HCT116 (cell line): ENCODE measurements around the gene RMDN3.

Experiments
- EZH2 ChIP-seq: fragments of 200-600 bp; sonication (generic); IDR thresholded peaks from 2 replicates; pipeline ENCODE4 v1.6.1; 2017; ENCODE audit warnings: antibody characterized with exemption, mixed run types
- EZH2phosphoT487 ChIP-seq: fragments of 200-600 bp; IDR thresholded peaks from 2 replicates; pipeline ENCODE4 v1.6.1; 2018; ENCODE audit warnings: antibody characterized with exemption, borderline replicate concordance
- JUND ChIP-seq: IDR thresholded peaks from 2 replicates; pipeline ENCODE4 v1.6.1; 2012
- POLR2A ChIP-seq: IDR thresholded peaks from 2 replicates; pipeline ENCODE4 v1.7.0; 2011; ENCODE audit warnings: borderline replicate concordance; ENCODE audit not compliant: insufficient read depth, insufficient read length; ENCODE audit errors: extremely low read depth
- POLR2AphosphoS5 ChIP-seq: IDR thresholded peaks from 2 replicates; pipeline ENCODE4 v1.6.1; 2011; ENCODE audit warnings: mild to moderate bottlenecking, low read depth, low read length, moderate library complexity
- RAD21 ChIP-seq: IDR thresholded peaks from 2 replicates; pipeline ENCODE4 v1.6.1; 2012; ENCODE audit warnings: low read depth, mild to moderate bottlenecking
- SIN3A ChIP-seq: IDR thresholded peaks from 2 replicates; pipeline ENCODE4 v1.6.1; 2012; ENCODE audit warnings: low read depth
- YY1 ChIP-seq: IDR thresholded peaks from 2 replicates; pipeline ENCODE4 v1.6.1; 2011; ENCODE audit warnings: low read length, low read depth, moderate library complexity, mild to moderate bottlenecking; ENCODE audit not compliant: insufficient replicate concordance; ENCODE audit errors: extremely low read depth
- TF ChIP-seq, protein P1 (sequence below), 3 experiments: fragments of 200-600 bp in 1 of 3; sonication (generic) in 1 of 3; IDR thresholded peaks in 2 of 3; conservative IDR thresholded peaks in 1 of 3; 2 replicates each; pipeline ENCODE4 v1.5.1; 2012 to 2017; ENCODE audit warnings: low read depth in 2 of 3, low read length in 2 of 3, antibody characterized with exemption in 1 of 3, borderline replicate concordance in 1 of 3, control low read depth in 1 of 3, mild to moderate bottlenecking in 1 of 3, mixed read lengths in 1 of 3, mixed run types in 1 of 3, moderate library complexity in 1 of 3; ENCODE audit not compliant: insufficient read depth in 1 of 3
- TF ChIP-seq, protein P2 (sequence below): IDR thresholded peaks from 2 replicates; pipeline ENCODE4 v1.6.1; 2012
- TF ChIP-seq, protein P3 (sequence below): IDR thresholded peaks from 2 replicates; pipeline ENCODE4 v1.6.1; 2012

DNA sequence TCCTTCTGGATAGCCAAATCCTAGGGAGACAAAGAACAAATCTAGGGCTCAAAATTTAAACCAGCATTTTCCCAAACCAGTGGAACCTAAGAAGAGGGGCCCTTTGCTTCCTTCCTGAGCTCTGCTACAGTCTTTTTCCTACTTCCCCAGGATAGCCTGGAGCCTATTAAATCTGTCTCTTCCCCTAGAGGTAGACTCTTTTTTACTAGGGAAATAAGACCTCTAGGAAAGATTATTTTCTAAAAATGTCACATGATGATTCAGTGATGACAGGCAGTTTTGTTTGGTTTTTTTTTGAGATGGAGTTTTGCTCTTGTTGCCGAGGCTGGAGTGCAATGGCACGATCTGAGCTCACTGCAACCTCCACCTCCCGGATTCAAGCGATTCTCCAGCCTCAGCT is 18.5 kb downstream of the RMDN3 start:
- TF ChIP-seq, protein P1, sequence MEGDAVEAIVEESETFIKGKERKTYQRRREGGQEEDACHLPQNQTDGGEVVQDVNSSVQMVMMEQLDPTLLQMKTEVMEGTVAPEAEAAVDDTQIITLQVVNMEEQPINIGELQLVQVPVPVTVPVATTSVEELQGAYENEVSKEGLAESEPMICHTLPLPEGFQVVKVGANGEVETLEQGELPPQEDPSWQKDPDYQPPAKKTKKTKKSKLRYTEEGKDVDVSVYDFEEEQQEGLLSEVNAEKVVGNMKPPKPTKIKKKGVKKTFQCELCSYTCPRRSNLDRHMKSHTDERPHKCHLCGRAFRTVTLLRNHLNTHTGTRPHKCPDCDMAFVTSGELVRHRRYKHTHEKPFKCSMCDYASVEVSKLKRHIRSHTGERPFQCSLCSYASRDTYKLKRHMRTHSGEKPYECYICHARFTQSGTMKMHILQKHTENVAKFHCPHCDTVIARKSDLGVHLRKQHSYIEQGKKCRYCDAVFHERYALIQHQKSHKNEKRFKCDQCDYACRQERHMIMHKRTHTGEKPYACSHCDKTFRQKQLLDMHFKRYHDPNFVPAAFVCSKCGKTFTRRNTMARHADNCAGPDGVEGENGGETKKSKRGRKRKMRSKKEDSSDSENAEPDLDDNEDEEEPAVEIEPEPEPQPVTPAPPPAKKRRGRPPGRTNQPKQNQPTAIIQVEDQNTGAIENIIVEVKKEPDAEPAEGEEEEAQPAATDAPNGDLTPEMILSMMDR (IDR thresholded peaks at IDR 0.05 in 2 of 3, conservative IDR thresholded peaks at IDR 0.05 in 1 of 3; ENCODE audit: borderline replicate concordance in 1 of 3, insufficient read depth in 1 of 3, low read depth in 2 of 3, low read length in 2 of 3): no peak
- TF ChIP-seq EZH2phosphoT487: no peak
- TF ChIP-seq, protein P2, sequence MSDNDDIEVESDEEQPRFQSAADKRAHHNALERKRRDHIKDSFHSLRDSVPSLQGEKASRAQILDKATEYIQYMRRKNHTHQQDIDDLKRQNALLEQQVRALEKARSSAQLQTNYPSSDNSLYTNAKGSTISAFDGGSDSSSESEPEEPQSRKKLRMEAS: no peak
- no peak for TF ChIP-seq RAD21
- TF ChIP-seq SIN3A: no peak
- no peak for TF ChIP-seq POLR2A
- TF ChIP-seq EZH2: no peak
- no peak for TF ChIP-seq YY1
- TF ChIP-seq JUND: no peak
- no peak for TF ChIP-seq POLR2AphosphoS5
- TF ChIP-seq, protein P3, sequence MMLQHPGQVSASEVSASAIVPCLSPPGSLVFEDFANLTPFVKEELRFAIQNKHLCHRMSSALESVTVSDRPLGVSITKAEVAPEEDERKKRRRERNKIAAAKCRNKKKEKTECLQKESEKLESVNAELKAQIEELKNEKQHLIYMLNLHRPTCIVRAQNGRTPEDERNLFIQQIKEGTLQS: no peak
